Amygdala (tissue), 56 donors: ENCODE measurements around the gene TAX1BP1.

Source experiments
- DNase-seq, 56 donors: peaks; one replicate each; lab custom pipeline; 2025; lab: John Stamatoyannopoulos, UW

Gene TAX1BP1

GRCh38 chr7:27775782-27776181 is 35.8 kb downstream of the TAX1BP1 start:
- no peak for DNase-seq

DNA sequence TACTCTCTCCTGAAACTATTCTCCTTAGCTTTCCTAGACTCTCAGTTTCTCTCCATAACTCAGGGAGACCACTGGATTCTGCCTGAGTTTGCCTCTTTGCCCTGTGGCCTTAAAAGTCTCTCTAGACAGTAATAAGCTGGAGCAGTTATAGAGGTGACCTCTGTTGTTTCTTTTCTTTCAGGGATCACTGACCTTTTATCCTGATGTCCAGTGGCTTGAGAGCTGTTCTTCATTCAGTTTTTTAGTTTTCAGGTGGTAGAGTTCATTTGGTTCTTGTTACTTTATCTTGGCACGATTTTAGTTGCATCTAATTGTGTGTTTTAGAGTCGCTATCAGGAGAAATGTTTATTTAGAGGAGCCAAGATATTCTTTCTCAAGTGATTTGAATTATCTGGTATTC is 37.7 kb downstream of the TAX1BP1 start:
- no peak for DNase-seq

- no peak for DNase-seq
Measured at GRCh38 chr7:27779873-27780272, 39.9 kb downstream of the TAX1BP1 start.

- DNase-seq = no peak
Measured at GRCh38 chr7:27781188-27781587, 41.2 kb downstream of the TAX1BP1 start.

GRCh38 chr7:27782849-27783248 is 42.9 kb downstream of the TAX1BP1 start:
- no peak for DNase-seq

DNA sequence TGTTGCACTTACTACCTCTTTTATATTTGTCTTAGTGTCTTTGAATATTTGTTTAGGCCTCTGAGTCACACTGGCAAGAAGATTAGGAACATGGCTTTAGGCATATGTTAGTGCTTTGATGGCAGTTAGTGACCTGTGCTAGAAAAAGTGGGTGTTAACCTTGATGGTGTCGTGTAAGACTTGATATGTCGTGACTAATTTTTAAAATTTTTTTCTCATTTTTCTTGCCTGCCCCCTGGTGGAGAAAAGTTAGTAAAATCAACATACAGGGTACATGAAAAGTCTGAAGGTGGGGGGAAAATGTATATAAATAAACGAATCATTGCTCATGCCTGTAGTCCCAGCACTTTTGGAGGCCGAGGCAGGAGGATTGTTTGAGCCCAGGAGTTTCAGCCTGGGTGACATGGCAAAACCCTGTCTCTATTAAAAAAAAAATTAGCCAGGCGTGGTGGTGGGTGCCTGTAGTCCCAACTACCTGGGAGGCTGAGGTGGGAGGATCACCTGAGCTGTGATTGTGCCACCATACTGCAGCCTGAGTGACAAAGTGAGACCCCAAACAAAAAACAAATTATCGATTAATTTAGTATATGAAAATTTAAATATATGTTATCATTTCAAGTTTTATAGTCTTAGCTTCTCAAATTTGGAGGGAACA is 44.6 kb downstream of the TAX1BP1 start:
- no peak for DNase-seq

DNA sequence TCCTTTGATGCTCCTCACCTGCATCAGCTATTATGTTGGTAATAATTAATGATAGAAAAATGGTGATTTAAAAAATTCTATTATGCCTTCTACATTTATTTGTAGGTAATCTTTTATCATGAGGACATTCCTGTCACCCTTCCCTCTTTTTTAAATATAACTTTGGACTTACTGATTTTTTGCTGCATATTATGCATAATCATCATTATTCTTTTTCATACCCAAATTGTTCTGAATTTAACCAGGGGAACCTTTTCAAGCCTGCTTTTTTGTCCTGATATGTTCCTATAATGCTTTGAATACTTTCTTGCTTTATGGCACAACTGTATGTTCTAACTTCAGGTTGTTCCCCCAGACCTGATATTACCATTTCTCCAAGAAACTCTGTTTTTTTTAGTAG is 48.5 kb downstream of the TAX1BP1 start:
- DNase-seq = no peak

GRCh38 chr7:27793780-27794179 is 53.8 kb downstream of the TAX1BP1 start:
- DNase-seq = no peak

- no peak for DNase-seq
Measured at GRCh38 chr7:27795977-27796376, 56.0 kb downstream of the TAX1BP1 start.

GRCh38 chr7:27799212-27799611 is 59.2 kb downstream of the TAX1BP1 start:
- no peak for DNase-seq

DNA sequence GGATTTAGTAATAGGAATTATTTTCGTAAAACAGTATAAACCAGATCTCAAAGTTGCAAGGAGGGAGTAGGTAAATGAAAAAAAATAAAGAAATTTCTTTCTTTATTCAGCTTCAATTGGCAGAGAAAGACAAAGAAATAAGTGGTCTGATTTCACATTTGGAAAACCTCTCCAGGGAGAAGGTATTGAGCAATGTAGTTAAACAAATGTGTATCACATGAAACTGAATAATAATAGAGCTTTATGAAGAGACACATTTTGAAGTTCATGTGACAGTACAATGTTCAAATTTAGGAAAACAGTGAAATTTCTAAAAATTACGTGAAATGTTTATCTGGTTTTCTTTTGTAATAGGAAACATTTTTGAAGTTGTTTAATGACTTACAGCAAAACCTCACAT is 63.0 kb downstream of the TAX1BP1 start:
- no peak for DNase-seq

DNA sequence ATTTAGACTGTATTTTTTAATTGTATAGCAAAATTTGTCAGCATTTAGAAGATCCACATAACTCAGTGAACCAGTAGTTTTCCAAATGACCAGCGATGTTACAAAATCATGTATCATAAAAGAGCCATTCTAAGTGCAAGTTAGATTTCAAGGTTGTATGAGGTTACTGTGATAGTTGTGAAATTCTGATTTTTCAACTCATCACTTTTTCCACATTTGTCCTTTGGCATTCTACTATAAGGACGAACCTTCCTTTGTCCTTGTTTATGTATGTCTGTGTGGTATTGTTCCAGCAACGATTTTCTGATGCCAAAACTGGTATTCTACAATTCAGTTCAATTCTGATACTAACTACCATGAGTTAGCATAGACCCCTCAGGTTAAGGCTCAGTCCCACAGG is 64.2 kb downstream of the TAX1BP1 start:
- no peak for DNase-seq

- no peak for DNase-seq
Measured at GRCh38 chr7:27808626-27809025, 68.7 kb downstream of the TAX1BP1 start.

DNA sequence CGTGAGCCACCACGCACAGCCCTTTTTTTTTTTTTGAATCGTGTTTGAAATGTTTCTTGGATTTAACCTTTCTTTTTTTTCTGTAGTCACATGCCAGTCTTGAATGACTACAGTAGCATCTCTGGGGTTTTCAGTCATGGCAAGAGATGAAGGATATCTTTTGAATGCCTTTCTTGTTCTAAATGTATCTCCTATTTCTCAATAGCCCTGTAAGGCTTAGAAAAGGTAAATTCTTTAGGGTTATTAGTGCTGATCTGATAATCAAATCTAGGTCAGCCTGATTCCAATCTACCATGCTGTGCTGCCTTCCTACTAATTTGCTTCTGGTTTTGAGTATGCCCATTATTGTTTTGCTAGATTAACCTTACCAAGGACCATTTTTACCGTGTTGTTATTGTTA is 70.2 kb downstream of the TAX1BP1 start:
- DNase-seq = no peak

- DNase-seq = no peak
Measured at GRCh38 chr7:27812706-27813105, 72.7 kb downstream of the TAX1BP1 start.

GRCh38 chr7:27822245-27822644 is 82.3 kb downstream of the TAX1BP1 start:
- no peak for DNase-seq

DNA sequence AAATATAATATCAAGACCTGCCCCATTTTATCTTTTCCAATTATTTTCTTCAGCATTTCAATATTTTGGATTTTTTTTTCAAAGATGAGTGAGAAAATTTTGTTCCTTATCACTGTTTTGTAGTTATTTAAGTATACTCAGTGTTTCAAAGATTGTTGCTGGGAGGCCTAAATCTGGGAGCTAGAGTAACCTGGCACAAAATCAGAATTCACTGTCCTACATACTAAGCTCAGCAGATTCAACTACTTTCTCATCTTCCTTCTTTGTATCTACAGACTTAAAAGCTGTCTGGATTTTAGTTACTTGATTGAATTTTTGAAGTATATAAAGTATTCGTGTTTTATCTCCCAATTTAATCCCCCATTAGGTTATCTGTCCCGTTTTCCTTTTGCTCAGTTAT is 85.9 kb downstream of the TAX1BP1 start:
- no peak for DNase-seq

DNA sequence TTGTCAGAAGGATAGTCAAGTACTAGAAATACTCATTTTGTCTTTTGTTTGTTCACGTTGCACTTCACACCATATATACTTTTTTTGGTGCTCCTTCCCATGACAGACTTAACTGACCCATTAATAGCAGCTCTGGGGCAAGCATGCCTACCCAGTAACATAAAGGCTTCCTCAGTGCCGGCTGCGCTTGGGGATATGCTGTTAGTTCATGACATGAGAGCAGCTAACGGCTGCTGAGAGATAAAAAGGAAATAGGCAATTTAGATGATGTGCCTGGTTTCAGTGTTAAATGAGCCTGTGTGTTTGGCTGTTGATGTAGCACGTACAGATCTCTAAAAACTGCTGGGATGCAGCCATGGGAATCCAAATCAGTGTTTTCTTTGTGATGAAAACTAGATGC is 86.4 kb downstream of the TAX1BP1 start:
- no peak for DNase-seq

- peak in 3 of 56 donors; percentile 14 to 18 (median 17) for DNase-seq
Measured at GRCh38 chr7:27834179-27834921, 94.4 kb downstream of the TAX1BP1 start.

DNA sequence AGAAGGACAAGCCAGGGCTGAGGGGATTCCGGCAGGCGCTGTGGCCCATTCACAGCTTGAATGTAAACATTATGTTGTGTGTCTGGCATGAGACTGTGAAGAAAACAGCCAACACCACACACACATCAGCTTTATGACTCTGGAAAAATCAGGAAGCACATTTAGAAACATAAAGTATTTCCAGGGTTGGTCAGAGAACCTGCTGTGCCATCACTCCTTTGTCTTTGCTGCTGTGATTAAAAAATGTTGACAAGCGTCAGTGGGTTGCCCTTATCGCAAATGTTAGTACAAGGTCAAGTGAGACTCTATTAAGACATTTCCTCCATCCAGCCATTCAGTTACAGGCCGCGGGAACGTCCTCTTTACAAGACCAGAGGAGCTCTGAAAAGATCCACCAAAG is 95.4 kb downstream of the TAX1BP1 start:
- DNase-seq = no peak

DNA sequence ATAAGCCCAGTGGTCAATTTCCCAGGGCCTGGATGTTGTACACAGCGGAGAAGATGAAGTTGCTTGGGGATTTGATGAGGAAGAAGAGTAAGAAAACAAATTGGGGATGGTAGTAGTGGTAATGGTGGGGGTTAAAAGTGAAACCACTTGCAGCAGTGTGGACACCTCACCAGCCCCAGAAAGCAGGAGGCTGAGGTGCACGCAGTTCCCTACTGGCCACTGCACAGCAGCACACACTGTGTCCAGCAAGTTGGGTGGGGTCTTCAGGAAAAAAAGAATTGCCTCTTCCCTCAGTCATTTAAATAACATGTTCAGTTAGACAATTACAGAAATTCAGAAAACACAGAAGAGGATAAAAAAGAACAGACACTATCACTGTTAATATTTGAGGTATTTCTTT is 96.6 kb downstream of the TAX1BP1 start:
- no peak for DNase-seq

- no peak for DNase-seq
Measured at GRCh38 chr7:27839099-27839498, 99.1 kb downstream of the TAX1BP1 start.
